GM12801 (cell line): ENCODE data around the gene RPRD2.

Source experiments
- TF ChIP-seq, protein P1 (sequence below): IDR thresholded peaks from one replicate; pipeline ENCODE4 v1.5.1; 2011; ENCODE audit warnings: control low read depth; ENCODE audit not compliant: insufficient read length; ENCODE audit errors: extremely low read depth

RPRD2 gene

DNA sequence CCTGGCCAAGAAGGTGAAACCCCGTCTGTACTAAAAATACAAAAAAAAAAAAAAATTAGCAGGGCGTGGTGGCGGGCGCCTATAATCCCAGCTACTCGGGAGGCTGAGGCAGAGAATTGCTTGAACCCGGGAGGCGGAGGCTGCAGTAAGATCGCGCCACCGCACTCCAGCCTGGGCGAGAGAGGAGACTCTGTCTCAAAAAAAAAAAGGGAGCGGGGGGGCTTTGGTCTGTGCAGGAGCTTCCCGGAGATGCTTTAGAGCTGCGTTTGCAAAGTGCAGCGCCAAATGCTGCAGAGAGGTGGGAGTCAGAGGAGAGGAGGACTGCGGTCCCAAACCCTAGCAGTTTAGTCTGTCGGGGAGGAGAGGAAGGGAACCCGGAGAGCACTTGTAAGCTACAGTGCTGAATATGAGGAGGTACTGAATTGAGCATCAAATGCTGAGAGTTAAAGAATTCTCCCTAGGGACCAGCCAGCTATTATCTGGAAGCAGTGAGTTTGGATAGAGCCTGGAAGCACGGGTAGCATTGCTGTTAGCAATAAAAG is 152.2 kb downstream of the RPRD2 start:
- TF ChIP-seq, protein P1, sequence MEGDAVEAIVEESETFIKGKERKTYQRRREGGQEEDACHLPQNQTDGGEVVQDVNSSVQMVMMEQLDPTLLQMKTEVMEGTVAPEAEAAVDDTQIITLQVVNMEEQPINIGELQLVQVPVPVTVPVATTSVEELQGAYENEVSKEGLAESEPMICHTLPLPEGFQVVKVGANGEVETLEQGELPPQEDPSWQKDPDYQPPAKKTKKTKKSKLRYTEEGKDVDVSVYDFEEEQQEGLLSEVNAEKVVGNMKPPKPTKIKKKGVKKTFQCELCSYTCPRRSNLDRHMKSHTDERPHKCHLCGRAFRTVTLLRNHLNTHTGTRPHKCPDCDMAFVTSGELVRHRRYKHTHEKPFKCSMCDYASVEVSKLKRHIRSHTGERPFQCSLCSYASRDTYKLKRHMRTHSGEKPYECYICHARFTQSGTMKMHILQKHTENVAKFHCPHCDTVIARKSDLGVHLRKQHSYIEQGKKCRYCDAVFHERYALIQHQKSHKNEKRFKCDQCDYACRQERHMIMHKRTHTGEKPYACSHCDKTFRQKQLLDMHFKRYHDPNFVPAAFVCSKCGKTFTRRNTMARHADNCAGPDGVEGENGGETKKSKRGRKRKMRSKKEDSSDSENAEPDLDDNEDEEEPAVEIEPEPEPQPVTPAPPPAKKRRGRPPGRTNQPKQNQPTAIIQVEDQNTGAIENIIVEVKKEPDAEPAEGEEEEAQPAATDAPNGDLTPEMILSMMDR = no peak

DNA sequence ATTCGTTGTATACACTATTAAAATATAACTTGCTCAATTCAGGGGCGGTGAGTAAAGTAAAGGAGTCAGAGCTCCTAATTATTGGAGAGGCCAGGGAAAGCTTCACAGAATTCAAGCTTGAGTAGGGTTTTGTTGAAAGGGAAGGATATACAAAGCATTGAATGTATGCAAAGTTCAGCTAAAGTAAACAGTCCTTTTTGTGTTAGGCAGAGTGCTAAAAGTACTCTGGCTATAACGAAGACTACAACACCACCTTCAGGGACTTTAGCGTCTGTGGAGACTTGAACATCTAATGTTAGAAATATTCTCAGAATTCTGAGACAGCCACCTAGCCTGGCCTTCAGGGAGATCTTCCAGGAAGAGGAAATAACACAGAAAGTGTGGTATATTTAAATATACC is 152.7 kb downstream of the RPRD2 start:
- TF ChIP-seq, protein P1 = no peak

DNA sequence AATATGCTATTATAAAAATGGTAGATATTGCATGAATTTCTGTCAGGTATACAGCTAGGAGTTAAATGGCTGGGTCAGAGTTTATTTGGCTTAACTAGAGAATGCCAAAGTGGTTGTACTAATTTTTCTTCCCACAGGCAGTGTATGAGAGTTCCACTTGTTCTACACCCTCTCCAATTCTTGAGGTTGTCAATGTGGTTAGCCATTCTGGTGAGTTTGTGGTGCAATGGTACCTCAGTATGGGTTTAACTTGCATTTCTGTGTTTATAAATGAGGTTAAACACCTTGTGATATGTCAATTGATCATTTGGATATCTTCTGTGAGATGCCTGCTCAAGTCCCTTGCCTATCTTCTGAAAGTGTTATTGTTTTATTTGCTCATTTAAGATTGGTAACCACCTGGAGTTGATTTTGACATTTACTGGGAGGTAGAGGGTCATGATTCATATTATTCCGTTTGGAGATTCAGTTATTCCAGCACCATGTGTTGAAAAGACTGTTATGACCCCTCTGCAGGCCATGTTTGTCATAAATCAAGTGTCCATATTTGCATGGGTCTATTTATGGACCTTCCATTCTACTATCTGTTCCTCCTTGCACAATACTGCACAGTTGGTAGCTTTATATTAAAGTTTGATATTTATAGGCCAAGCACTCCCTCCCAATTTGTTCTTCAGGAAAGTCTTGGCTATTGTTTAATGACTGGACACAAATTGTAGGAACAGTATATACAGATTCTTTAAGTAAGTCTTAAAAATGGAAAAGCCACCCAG is 157.4 kb downstream of the RPRD2 start:
- TF ChIP-seq, protein P1 = no peak

DNA sequence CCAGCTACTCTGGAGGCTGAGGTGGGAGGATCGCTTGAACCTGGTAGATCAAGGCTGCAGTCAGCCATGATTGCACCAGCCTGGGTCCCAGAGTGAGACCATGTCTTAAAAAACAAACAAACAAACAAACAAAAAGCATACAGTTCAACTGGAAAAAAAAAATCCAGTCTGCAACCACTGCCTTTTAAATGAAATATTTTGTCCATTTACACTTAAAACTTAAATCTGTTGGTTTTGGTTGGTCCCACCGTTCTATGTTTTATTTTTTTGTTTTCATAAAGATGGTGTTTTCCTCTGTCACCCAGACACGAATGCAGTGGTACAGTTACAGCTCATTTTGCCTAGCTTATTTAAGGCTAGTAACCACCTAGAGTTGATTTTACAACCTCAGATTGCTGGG is 161.4 kb downstream of the RPRD2 start:
- TF ChIP-seq, protein P1 = no peak
